Eye (tissue), 1 donor: ENCODE measurements around the gene HEXIM2.

Source experiments
- DNase-seq: peaks from one replicate; pipeline ENCODE4 v3.0.0-alpha.2; 2015

The HEXIM2 gene

GRCh38 chr17:45128331-45128730 is 33.3 kb upstream of the HEXIM2 start:
- DNase-seq = no peak

DNA sequence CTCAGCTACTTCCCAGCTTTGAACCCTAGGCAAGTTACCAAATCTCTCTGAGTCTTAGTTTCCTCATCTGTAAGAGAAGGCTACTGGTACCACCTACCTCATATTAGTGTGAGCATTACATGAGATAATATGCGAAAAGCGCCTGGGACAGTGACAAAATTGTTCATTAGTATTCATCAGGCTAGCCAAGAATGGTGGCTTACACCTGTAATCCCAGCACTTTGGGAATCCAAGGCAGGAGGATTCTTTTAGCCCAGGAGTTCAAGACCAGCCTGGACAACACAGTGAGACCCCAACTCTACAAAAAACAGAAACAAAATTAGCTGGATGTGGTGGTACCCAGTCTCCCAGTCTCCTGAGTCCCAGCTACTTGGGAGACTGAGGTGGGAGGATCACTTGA is 32.7 kb upstream of the HEXIM2 start:
- no peak for DNase-seq

GRCh38 chr17:45129426-45129939 is 32.2 kb upstream of the HEXIM2 start:
- peak; percentile 60 for DNase-seq

DNA sequence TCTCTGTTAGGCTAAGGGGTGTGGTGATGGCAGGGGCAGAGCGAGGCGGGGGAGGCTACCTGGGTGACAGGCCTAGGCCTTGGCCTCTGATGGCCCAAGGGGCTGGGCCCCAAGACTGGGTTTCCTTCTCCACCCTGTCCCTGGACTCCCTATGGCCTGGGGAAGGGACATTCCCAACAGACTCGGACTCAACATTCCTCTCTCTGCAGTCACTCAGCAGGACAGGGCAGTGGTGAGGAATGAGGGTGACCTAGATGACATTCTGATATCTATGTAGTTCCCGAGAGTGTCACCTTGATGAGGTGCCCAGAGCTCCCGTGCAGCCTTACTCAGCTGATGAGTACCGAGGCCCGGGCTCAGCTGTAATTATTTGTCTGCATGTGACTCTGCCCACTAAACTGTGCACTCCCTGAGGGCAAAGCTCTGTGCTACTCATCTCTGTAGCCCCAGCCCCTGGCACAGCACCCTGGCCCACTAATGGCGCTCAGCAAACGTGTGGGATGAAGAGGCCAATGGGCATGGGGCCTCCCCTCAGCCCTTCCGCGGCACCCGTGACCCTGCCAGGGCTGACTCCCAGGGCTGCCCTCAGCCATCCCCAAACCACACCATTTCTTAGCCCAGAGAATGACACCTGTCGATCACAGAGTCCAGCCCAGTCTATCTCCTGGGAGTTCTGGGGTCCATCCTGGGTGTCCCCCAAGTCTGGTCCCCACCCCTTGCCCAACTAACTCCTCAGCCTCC is 31.6 kb upstream of the HEXIM2 start:
- no peak for DNase-seq

DNA sequence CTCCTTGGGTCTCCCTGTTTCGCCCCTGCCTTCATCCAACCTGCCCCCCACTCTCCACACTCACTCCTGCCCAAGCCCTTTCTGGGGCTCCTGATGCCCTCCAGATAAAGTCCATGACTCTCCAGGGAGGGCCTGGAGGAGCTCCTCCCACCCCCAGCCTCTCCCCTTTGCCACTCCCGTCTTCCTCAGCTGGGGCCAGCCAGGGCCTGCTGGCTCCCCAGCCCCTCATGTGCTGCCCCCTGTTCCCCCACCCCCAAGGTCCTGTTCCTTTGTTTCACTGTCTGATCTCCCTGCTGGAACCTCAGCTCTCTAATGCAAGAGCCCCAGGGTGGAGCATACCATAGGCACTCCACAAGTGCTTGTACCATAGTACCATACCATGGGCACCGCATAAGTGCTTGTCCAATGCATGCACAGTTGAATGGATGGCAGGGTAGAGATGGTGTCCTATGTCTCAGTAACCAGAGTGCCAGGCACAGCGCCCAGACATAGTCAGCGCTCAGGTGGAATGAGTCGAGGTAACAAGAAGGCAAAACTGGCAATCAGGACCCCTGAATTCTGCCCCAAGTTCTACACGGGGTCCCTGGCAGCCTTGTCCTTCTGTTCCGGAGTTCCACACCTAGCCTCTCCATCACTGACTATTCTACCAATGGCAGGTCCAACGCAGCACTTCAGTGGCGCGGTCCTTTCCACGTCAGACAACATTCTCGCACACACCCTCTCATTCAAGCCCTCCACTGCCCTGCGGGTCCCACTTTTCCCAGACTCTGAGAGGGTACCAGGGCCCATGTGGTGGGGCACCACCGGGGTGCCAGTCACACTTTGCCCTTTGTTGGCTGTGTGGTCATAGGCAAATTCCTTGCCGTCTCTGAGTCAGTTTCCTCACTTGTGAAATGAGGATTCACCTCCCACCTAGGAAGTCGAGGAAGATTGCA is 30.7 kb upstream of the HEXIM2 start:
- no peak for DNase-seq

DNA sequence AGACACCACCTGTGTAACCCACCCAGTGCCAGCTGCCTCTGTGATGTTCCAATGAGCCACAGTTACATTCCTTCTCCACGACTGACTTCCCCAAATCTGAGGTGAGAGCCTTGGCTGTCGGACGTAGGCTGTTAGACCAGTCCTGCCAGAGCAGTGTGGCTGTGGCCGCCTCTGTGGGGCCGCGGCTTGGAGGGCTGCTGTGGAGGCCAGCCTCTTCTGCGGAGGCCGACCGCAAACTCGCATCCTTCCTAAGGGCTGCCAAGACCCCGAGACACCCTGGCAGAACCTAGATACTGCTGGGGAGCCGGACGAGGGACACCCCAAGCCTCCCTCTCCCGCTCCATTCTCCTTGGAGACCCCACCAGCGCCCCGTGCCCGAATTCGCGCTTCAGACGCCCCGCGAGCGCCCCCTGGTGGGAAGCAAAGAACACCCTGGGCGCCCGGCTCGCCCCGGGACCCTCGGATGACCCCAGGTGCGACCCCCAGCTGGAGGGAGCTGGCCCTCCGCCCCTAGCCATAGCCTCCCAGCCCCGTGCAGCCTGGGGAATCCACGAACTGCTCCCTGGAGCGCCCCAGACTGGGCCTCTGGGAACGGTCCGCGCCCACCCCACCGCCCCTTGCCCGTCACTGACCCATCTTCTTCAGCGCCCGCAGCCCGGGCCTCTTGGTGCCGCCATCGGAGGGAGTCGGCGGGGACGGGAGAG is 29.9 kb upstream of the HEXIM2 start:
- peak; percentile 89 for DNase-seq

DNA sequence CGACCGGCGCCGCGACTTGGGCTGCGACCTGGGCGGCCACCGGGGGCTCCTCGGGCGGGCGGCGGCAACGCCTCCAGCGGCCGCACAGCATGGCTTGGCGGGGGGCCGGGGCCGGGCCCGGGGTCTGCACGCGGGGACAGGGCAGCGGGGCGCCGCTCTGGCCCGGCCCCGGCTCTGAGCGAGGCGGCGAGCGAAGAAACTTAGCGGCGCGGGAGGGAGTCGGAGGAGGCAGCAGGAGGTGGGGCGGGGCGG is 29.4 kb upstream of the HEXIM2 start, which contains the start of gene PLCD3:
TSS of gene PLCD3 (minus strand) at position 196 of the 252 bp plus-strand sequence. CDS start at position 91, 105 bp downstream.
- DNase-seq = no peak

DNA sequence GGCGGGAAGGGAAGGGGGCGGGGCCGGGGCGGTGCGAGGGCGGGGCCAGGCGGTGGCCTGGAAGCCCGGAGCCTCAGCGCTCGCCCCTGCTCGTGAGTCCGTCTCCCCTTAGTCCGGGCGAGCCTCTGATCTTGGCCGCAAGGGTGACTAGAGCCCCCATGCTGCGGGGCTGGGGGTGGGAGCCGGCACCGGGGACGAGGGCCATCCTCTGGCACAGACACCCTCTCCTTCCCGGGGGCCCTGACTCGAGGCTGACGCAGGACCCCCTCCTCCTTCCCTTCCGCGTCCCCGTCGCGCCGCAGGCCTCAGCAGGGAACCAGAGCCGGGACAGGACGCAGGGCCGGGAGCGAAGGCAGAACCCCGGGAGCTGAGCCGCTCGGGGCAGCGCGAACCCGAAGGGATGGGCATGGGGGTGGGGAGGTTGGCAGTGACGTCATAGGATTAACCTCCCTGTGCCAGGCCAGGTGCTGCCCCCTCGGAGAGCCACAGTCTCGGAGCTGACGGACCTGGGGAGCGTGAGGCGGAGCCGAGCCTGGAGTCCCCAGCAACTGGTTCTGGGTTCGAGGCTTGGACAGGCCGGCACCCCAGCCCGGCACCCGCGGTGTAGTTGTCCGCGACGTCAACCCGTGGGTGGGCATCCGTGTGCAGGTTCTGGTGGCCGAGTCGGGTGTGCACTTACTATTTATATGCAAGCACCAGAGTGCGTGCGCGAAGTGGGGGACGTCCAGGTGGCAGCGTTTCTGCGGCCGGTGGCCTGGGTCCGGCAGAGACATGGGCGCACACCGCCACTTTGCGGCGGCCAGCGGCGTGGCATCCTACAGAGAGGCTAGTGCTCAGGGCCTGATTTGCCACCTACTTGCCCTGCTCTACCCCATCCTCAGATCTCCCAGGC is 28.9 kb upstream of the HEXIM2 start:
- peak; percentile 90 for DNase-seq

DNA sequence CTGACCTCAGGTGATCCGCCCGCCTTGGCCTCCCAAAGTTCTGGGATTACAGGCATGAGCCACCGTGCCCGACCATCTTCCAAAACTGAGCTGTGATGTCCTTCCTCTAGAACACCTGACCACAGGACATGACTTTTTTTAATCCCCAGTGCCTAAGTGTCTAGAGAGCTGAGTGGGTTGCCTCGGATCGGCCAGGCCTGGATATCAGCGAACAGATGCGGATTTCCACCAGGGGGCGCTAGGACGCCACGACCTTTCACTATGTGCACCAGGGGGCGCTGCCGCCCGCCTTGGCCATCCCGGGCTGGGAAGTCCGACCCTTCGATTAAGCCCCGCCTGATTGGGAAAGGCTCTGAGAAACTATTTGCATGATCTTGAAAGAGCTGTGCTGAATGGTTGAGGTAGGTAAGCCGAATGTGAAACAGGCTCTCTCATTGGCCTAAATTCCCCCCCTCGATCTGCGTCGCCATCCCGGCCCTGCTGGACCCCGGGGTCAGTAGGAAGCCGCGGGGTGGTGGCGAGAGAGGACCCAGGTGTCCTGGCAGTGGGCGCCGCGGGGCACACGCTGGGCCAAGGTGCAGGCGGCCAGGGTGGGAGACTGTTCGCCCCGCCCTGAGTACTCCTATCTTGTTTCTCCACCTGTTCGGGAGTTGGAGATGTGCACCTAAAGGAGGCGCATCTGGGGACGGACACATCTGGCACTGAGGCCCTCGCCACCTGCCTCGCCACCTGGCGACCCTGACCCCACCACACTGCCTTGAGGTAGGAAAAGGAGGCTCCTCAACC is 26.3 kb upstream of the HEXIM2 start, which contains the start of gene ACBD4:
TSS of gene ACBD4 (plus strand) at position 496 of the 786 bp plus-strand sequence. CDS start 458 bp downstream, outside the sequence.
- DNase-seq = peak; percentile 99

GRCh38 chr17:45135978-45136791 is 25.5 kb upstream of the HEXIM2 start:
- DNase-seq = peak; percentile 66

DNA sequence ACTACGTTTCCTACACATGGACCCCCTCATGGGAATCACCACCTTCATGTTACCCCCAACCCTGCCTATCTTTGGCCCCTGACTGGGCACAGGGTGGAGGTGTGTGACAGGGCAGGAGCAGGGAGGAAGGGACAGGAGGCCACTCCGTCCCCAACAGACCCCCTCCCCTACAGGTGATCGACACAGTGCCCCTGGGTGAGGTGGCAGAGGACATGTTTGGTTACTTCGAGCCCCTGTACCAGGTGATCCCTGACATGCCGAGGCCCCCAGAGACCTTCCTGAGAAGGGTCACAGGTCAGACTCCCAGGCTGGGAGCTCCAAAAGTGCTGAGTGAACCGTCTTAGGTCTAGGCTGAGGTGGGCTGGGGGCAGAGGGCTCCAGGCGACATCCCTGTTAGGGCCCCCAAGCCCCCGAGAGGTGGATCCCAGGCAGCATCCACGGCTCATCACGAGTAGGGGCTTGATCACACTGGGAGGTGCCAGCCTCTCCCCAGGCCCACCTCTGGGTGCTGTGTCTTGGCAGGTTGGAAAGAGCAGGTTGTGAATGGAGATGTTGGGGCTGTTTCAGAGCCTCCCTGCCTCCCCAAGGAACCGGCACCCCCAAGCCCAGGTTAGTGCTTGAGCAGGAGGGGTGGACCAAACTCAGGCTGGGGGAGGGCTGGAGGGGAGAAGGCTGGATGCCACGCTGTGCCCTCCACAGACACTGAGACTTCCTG is 24.7 kb upstream of the HEXIM2 start:
- DNase-seq = no peak

GRCh38 chr17:45137561-45138305 is 23.9 kb upstream of the HEXIM2 start:
- DNase-seq = no peak

GRCh38 chr17:45138911-45139532 is 22.7 kb upstream of the HEXIM2 start:
- no peak for DNase-seq

DNA sequence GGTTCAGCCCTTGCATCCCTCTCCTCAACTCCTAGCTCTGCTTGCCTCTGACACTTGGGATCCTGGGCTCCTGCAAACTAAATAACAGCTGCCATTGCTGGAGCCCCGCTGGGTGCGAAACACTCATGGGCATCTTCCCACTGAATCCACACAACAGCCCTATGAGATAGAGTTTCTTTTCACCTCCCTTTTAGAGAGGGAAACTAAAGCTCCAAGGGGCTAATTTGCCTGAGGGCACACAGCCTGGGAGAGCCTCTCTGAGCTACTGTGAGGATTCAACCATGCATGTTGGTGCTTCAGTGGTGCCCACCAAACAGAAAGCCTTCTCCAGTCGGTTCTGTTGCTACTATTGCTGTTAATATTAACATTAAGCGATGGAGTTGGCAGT is 22.1 kb upstream of the HEXIM2 start:
- no peak for DNase-seq

- DNase-seq = no peak
These were observed 18.5 kb upstream of the HEXIM2 start for GRCh38 chr17:45143094-45143670.

GRCh38 chr17:45143767-45144198 is 17.9 kb upstream of the HEXIM2 start:
- peak; percentile 91 for DNase-seq

DNA sequence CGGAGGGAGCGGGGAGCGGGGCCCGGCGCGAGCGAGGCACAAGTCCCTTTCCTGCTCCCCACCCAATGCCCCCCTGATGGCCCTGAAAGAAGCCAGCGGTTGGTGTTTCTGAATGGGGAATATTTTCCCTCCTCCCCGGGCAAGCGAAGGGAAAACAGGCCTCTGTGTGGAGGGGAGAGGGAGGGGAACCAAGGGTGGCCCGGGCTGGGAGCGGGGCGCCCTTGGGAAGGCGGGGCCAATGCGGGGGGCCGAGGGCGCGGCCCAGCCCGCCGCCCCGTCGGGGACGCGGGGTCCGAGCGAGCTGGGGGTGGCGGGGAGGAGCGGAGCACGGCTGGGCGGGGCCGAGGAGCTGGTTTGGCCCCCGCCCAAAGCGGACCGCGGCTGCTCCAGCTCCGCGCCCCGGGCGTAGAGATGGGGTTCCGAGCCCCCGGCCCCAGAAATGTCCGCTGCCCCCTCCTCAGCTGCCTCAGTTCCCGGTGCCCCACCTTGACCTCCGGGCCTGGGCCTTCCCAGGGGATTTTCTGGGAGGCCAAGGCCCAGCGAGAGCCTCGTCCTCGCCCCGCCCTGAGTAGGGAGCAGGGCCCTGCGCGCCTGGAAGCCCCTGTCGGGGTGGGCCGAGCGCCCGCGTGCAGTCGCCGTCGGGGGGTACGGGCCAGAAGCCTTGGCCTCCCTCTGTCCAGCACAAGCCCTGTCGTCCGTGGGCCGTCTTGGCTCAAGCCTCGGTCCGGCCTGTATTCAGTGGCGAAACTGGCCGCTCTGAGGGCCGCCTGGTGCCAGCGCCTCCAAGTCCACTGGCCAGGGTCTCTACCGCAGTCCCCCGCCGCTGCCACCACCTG is 17.3 kb upstream of the HEXIM2 start:
- DNase-seq = no peak
